COLO668 (cell line): ENCODE measurements around the gene ACVRL1.
A peak's percentile ranks its signal among the peaks of the same experiment; 100 is the strongest.
"Not testable (repeated sequence)": the region's sequence is repeated elsewhere in the genome, so short reads cannot be mapped to it uniquely, and the experiment has no call there.

Source experiments
- DNase-seq: peaks from one replicate; lab custom pipeline; 2025; ENCODE audit not compliant: unreplicated experiment; lab: John Stamatoyannopoulos, UW

ACVRL1 gene

DNA sequence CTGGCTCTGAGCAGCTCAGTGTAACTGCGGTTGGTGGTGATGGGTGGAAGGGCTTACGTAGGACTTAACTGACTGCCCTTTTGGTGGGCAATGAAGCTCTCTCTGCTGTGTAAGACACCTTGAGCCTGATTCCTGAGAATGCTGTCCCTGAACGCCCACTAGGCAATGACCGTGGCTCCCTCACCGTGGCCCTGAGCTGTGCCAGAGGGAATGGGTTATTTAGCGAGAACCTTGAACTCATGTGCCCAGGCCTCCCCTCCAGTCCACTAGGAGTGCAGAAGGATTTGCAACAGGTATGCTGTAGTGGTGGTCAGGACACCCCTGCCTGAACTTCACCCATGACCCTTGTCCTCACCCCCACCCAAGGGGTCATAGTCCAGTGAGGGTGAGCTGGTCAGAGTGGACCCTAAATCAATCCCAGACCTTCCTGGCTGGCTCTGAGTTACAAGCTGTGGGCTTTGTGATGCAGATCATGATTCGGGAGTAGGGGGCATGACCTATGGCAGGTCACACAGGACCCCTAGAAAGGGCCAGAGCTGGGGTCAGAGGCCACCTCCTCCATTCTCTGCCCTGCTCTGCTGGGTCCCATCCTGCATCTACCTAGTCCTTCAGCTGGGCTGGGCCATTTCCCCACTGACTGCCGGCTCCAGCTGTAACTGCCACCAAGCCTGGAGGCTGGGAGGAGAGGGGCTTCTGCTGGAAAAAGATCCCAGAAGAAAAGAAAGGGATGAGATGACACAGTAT, 33.9 kb upstream of the ACVRL1 start:
- no peak for DNase-seq

DNA sequence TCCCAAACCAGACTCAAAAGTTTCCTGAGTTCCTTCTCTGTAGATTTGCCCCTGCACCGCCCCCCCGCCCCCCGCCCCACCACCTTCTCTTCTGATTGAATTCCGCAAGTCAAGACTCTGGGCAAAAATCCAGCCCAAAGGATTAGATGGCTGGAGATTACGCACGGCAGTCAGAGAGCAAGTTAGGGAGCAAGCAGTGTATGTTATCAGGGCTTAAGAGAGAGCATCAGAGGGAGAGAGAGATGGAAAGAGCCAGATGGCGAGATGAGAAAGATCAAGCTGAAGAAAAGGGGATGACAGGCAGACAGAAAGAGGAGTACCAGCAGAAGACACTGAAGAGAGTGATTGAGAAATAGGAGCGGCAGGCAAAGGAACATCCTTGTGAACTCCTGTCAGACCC, 33.3 kb upstream of the ACVRL1 start:
- no peak for DNase-seq

GRCh38 chr12:51874486-51874885, 32.8 kb upstream of the ACVRL1 start:
- DNase-seq, result no peak

GRCh38 chr12:51879102-51879501, 28.2 kb upstream of the ACVRL1 start:
- DNase-seq, result no peak

- no peak for DNase-seq
Measured at GRCh38 chr12:51883295-51883694, 24.0 kb upstream of the ACVRL1 start.

DNA sequence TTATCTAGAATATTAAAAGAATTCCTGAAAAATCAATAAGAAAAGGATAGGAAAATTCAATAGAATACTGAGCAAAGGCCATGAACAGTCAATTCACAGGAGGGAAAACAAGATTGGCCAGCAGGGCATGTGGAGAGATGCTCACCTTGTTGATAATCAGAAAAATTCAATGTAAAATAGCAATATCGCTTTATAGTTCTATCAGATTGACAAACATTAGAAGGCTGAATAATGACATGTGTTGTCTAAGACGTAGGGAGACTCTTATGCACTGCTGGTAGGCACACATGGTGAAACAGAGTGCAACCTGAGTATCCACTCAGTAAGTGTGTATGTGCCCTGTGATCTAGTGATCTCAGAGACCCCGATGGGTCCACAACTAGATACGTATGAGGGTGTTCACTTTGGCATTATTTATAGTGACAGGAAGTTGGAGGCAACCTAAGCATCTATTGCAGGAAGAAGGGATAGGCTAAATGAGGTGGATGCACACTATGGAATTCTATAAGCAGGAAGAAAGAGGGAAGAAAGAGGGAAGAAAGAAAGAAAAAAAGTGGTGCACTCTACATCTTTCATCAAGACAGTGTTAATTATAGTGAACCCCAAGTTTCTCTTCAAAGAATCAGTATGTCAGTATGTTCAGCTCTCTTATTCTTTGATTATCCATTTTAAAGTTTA, 23.2 kb upstream of the ACVRL1 start:
- DNase-seq, result no peak

- no peak for DNase-seq
Measured at GRCh38 chr12:51884676-51885229, 22.6 kb upstream of the ACVRL1 start.

DNA sequence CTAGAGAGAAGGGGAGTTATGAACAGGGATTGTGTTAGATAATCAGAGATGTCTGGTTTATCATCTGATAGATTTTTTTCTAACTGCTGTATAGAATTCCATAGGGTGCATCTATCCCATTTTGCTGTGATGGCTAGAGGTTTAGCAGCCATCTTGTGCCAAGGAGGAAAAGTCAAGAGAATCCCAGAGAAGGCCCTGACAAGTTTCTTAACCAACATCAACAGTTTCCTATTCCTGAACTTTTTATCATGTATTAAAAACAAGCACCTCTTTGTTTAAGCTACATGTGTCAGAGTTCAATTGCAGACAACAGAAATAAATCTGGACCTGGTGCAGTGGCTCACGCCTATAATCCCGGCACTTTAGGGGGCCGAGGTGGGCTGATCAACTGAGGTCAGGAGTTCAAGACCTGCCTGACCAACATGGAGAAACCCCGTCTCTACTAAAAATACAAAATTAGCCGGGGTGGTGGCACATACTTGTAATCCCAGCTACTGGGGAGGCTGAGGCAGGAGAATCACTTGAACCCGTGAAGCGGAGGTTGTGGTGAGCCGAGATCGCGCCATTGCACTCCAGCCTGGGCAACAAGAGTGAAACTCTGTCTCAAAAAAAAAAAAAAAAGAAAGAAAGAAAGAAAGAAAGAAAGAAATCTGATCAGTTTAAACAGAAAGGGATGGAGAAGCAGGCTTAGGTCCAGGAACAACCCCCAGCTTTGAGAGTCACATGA, 21.8 kb upstream of the ACVRL1 start:
- not testable (repeated sequence) for DNase-seq

- DNase-seq, result no peak
Measured at GRCh38 chr12:51886021-51886710, 21.1 kb upstream of the ACVRL1 start.

DNA sequence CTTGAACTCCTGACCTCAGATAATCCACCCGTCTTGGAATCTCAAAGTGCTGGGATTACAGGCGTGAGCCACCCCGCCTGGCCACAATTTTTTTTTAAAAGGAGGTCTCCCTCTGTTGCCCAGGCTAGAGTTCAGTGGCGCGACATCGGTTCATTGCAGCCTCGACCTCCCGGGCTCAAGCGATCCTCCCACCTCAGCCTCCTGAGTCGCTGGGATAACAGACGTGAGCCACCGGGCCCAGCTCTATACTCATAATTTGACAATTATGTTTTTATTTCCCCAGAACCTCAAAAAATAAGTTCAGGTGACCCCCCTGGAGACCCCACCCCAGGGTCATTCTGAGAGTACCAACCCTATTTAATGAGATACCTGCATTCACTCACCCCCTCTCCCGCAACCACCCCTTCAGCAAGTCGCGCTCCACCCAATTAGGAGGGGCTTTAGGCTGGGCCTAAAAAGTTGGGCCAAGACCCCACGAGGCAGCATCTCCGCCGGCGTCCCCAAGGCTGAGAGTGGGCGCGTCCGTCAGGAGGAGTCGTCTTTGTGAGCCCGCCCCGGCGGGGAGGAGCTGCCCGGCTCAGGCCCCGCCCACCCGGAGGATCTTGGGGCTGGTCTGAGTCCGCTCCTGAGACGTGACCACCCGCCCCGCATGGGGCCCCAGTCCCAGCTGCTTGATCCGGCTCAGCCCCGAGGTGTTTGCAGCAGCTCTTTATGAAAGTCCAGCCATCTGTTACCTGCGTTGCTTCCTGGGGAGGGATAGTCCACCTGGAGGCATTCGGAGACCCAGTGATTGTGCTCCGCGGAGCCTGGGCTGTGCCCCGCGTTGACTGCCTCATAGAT, 19.6 kb upstream of the ACVRL1 start, which contains the start of gene ANKRD33:
TSS of gene ANKRD33 (plus strand) at position 628 of the 840 bp plus-strand sequence. CDS start at position 712, 84 bp downstream.
- peak; percentile 17 for DNase-seq

DNA sequence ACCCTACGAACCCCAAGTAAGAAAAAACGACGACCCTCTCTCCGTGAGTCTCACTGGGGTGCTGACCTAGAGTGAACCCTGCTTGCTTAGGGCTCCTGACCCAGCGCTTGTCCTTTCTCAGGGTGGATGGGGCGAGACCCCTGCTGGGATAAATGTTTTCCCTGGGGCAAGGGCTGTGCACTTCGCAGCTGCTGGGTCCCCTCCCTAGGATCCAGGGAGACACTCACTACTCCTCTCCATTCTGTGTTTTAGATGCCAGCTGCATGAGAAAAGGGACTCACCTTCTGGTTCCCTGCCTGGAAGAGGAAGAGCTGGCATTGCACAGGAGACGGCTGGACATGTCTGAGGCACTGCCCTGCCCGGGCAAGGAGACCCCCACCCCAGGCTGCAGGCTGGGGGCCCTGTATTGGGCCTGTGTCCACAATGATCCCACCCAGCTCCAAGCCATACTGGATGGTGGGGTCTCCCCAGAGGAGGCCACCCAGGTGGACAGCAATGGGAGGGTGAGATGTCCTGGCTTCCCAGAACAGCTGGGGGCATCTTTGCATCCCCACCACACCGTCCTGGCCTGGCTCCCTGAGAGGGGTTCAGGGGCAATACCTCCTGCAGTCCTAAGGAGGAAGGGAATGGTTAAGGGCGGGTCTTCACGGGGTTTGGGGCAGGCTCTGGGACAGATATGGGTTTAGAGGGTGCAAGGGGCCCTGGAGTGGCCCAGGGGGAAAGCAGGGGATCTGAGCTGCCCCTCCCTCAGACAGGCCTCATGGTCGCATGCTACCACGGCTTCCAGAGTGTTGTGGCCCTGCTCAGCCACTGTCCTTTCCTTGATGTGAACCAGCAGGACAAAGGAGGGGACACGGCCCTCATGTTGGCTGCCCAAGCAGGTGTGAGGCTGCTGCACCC, 18.7 kb upstream of the ACVRL1 start:
- no peak for DNase-seq

DNA sequence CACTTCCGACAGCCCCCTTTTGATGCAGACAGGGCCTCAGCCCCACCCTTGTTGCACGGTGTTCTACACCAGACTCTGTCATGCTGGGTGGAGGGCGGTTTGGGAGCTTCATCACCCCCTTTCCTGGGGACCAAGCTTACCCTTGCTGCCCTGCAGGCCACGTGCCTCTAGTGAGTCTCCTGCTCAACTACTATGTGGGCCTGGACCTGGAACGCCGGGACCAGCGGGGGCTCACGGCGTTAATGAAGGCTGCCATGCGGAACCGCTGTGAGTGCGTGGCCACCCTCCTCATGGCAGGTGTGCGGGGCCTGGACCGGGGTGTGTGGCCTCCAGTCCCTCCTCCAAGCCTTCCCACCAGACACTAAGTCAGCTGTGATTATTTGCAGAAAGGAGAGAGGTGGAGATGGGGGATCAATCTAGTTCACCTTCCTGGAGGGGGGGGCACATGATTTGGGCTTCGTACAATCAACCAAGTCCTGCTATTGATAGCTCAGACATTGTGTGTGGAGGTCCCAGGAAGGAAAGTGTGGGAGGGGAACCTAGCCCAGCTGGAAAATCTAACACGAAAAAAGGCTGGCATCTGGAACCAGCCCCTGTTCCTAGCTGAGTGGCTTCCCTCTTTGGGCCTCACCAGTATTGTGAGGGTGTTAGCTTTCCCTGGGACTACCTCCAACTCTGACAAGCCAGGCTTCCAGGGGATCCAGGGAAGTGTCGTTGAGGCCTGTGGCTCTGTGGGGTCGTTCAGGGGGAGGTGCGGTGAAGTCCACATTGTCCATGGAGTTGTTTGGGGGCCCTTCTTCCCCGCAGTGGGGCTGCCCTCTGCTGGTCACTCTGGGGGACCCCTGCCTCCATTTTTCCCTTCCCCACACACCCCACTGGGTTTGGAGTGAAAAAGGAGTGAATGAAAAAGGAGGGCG, 17.8 kb upstream of the ACVRL1 start:
- DNase-seq, result no peak

DNA sequence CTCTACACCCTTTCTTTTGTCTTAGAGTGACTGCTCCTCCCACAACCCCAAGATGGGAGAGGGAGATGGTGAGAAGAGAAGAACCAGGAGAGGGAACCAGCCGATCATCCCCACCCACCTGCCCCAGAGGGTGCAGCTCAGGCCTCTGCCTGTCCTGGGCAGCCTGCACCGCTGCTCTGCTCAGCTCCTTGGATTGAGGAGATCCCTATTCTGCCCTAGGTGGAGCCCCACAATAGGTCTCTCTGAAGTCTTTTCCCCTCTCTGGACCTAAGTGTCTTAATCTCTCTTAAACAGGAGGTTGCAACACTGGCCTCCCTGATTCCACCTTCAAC, 17.2 kb upstream of the ACVRL1 start:
- no peak for DNase-seq

- no peak for DNase-seq
Measured at GRCh38 chr12:51890511-51891171, 16.7 kb upstream of the ACVRL1 start.

DNA sequence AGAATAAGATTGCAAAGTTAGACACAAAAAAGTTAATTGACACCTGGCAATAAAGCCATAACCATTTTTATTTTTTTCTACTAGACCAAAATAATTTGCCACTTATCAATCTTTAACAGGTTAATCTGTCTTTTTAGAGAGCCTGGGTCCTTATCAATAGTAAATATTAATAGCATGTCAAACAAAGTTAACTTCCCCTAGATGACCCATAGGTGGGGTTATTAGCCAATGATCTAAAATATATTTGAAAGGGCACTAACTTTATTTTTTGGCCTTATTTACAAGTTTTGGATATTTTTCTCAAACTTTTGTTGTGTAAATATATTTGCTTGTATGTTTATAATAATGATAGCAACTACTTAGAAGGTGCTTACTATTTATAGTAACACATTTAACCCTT, 15.5 kb upstream of the ACVRL1 start:
- DNase-seq, result no peak

GRCh38 chr12:51893786-51894185, 13.5 kb upstream of the ACVRL1 start:
- no peak for DNase-seq

DNA sequence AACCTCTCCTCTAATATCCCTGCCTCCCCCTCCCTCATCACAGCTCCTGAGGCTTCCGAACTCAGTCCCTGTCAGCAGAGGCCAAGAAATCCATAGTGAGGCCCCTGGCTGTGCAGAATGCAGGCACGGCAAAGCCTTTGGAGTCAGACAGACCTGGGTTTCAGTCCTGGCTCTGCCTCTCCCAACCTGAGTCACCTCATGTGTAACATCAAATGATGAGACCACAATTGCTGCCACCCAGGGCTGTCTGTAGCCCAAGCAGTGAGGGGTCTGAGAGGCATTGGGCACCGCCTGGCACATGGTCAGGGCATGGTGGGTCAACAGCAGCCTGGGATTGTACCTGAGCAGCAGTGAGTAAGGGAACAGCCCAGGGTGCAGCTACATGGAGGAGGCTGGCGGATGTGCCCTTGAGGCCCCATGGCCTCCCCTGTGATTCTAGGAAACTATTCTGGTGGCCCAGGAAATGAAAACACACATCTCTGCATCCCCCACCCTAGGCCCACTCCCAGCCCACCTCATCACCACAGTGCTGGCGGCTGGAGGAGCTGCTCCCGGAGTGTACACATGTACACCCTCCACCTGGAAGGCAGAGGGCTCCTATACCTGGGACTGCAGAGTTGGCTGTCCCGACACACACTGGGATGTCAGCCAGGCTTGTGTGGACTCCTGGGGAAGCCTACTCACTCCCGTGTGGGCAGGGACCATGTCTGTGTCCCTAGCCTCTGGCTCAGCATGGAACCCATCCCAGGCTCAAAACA, 11.7 kb upstream of the ACVRL1 start:
- no peak for DNase-seq
